Neural progenitor cell (in vitro differentiated cells): Measurements from ENCODE around the gene DMKN.

Experiments
- EZH2 ChIP-seq: fragments of 200-600 bp; sonication (generic); IDR thresholded peaks from 2 replicates; pipeline ENCODE4 v1.6.1; 2017; ENCODE audit warnings: antibody characterized with exemption, mild to moderate bottlenecking, moderate library complexity
- TF ChIP-seq, protein P1 (sequence below): fragments of 200-600 bp; sonication (generic); IDR thresholded peaks from 2 replicates; pipeline ENCODE4 v1.5.1; 2017; ENCODE audit warnings: antibody characterized with exemption, mild to moderate bottlenecking

DNA sequence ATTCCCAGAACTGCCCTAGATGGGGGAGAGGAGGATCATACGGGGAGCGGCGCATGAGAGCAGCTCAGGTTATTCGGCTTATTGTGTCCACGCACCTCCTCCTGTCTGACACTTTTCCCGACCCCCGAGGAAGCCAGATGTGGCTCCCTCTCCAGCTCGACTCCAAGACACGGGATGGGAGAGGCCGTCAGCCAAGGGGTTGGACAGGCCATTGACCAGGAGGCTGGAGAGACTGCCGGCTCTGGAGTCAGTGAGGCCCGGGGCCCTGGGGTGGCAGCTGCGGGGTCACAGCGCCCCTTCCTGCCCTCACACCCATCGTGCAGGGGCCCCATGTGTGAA is 2.9 kb downstream of the DMKN start:
- TF ChIP-seq EZH2 = no peak
- TF ChIP-seq, protein P1, sequence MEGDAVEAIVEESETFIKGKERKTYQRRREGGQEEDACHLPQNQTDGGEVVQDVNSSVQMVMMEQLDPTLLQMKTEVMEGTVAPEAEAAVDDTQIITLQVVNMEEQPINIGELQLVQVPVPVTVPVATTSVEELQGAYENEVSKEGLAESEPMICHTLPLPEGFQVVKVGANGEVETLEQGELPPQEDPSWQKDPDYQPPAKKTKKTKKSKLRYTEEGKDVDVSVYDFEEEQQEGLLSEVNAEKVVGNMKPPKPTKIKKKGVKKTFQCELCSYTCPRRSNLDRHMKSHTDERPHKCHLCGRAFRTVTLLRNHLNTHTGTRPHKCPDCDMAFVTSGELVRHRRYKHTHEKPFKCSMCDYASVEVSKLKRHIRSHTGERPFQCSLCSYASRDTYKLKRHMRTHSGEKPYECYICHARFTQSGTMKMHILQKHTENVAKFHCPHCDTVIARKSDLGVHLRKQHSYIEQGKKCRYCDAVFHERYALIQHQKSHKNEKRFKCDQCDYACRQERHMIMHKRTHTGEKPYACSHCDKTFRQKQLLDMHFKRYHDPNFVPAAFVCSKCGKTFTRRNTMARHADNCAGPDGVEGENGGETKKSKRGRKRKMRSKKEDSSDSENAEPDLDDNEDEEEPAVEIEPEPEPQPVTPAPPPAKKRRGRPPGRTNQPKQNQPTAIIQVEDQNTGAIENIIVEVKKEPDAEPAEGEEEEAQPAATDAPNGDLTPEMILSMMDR = no peak
